ENCODE data around the gene MGAT4A. TPM values are rescaled to one million over a fixed set of nuclear protein-coding genes. Genes with fewer than 3 reads are reported as not detected.
A peak's percentile ranks its signal among the peaks of the same experiment; 100 is the strongest.

MGAT4A gene
- total and polyA plus RNA-seq, 2 of the 13 experiments (the other 11 are each of a cell fraction or from before 2014, with no cell fraction given): 47.2 to 90.9 TPM

- H3K36me3 ChIP-seq (replicated peaks in 1 of 2; ENCODE audit: control insufficient read depth in 1 of 2, insufficient read depth in 2 of 2, low read length in 2 of 2): no peaks in the 10 kb centered on the region
- peaks cover 79% of the 10 kb centered on the region for H3K4me1 ChIP-seq (ENCODE audit: insufficient read depth, low read length)
- no TSS peak for BruUV-seq (replicated peaks)
- H3K4me3 ChIP-seq (replicated peaks in 1 of 3; ENCODE audit: insufficient read depth in 1 of 3, low read depth in 2 of 3, low read length in 3 of 3): peak overlapping the region; percentile 77 to 96 (median 94); a peak in 5 of 6 replicates
- ATAC-seq (no peak), FAIRE-seq (no peak), DNase-seq (ENCODE audit: low spot score) (no peak)
- ChIA-PET POLR2A (interaction anchor here (1.6 to 4.2 kb wide), 10 partner anchors 12 to 409 kb away, joined by 7 to 84 read pairs (median 12); partner anchors contain the start of gene C2orf15), CTCF (ENCODE audit: low intra/inter-chr PET ratio, low total read pairs) (no interaction called here)
- intact Hi-C loops (cut with micrococcal nuclease; ENCODE audit: unreplicated experiment): loop anchor here (1.0 to 5.0 kb wide), 2 partner anchors 35 to 64 kb away; no protein-coding TSS in a partner anchor
- in situ Hi-C loops (cut with HindIII; ENCODE audit: extremely low pct_ligation_motif_present, low pct_unique_long_range_greater_than_20kb): loop anchor here (5.0 kb wide), 1 partner anchor 105 kb away; no protein-coding TSS in a partner anchor
- H3K4me2 ChIP-seq (ENCODE audit: low read depth, low read length): peak overlapping the region; percentile 83
- peaks cover 46% of the 10 kb centered on the region for H3K79me2 ChIP-seq (ENCODE audit: insufficient read depth, low read length)
- WGBS (ENCODE audit: low lambda C conversion rate): 89% methylated on average over 8 of the region's 8 CpGs
- H3K9me3 ChIP-seq (ENCODE audit: low read length): no peaks in the 10 kb centered on the region
- peak overlapping the region; percentile 91 for H3K27ac ChIP-seq (ENCODE audit: extremely low read length, insufficient read depth, low read length)
- H4K20me1 ChIP-seq (ENCODE audit: insufficient read depth, low read length): no peaks in the 10 kb centered on the region
- H3K9ac ChIP-seq (ENCODE audit: insufficient read depth, low read depth, low read length): peak overlapping the region; percentile 99
- H3K27me3 ChIP-seq (ENCODE audit: control insufficient read depth in 1 of 2, insufficient read depth in 2 of 2, low read length in 2 of 2): no peaks in the 10 kb centered on the region; a peak in 1 of 5 replicates
- no peak overlapping the region for H2AFZ ChIP-seq (ENCODE audit: low read length)
- 0 out of 2 replicates have a peak, but pooled peaks have one; percentile 53 for TF ChIP-seq SAFB2 (CRISPR knock-in tag; IDR thresholded peaks at IDR 0.05; ENCODE audit: borderline replicate concordance, low read depth)
- peak; percentile 2; the same call in 1 of the 2 replicates for TF ChIP-seq IRF2 (CRISPR knock-in tag; IDR thresholded peaks at IDR 0.05)
- TF ChIP-seq RBM22 (optimal IDR thresholded peaks at IDR 0.05; ENCODE audit: low read length): peak; percentile 32
- TF ChIP-seq MYC (CRISPR knock-in tag; IDR thresholded peaks at IDR 0.05; ENCODE audit: borderline replicate concordance): no peak
- no peak for TF ChIP-seq ZNF20 (CRISPR knock-in tag; IDR thresholded peaks at IDR 0.05)
- TF ChIP-seq THAP8 (CRISPR knock-in tag; IDR thresholded peaks at IDR 0.05; ENCODE audit: borderline replicate concordance): no peak
- TF ChIP-seq CEBPZ (IDR thresholded peaks at IDR 0.05; ENCODE audit: low read length): no peak
- no peak for TF ChIP-seq E2F5 (CRISPR knock-in tag; conservative IDR thresholded peaks at IDR 0.05)
- TF ChIP-seq ZNF431 (CRISPR knock-in tag; IDR thresholded peaks at IDR 0.05; ENCODE audit: borderline replicate concordance, low read depth): peak; percentile 99
- TF ChIP-seq ZNF605 (CRISPR knock-in tag; IDR thresholded peaks at IDR 0.05): peak; percentile 7; the same call in 1 of the 2 replicates
- TF ChIP-seq TRAFD1 (CRISPR knock-in tag; IDR thresholded peaks at IDR 0.05; ENCODE audit: borderline replicate concordance): 0 out of 2 replicates have a peak, but pooled peaks have one; percentile 31
- TF ChIP-seq ETV6 (CRISPR knock-in tag; conservative IDR thresholded peaks at IDR 0.05): 0 out of 2 replicates have a peak, but pooled peaks have one; percentile 30
- TF ChIP-seq POLR2A (IDR thresholded peaks at IDR 0.05; ENCODE audit: insufficient read depth in 1 of 2, low read depth in 2 of 2, low read length in 2 of 2): peak in 1 of 2 experiments; percentile 28; a peak in 1 of 4 replicates
- TF ChIP-seq CC2D1A (CRISPR knock-in tag; IDR thresholded peaks at IDR 0.05): 0 out of 2 replicates have a peak, but pooled peaks have one; percentile 26
- TF ChIP-seq HOMEZ (CRISPR knock-in tag; IDR thresholded peaks at IDR 0.05; ENCODE audit: low read depth): 0 out of 2 replicates have a peak, but pooled peaks have one; percentile 27
Measured at GRCh38 chr2:98732430-98733051, 1.6 kb upstream of the MGAT4A start.
